Astrocyte (in vitro differentiated cells and primary cell): ENCODE measurements around the gene DLL4. TPM values are rescaled to one million over a fixed set of nuclear protein-coding genes. Genes with fewer than 3 reads are reported as not detected.

Source experiments
- DNase-seq: peaks from one replicate; pipeline ENCODE4 v3.0.0-alpha.2; 2010; ENCODE audit warnings: low read depth
- FAIRE-seq: peaks from 2 replicates; lab custom pipeline; 2011; peaks lifted over from hg19 to GRCh38; lab: Jason Lieb, UNC
- H2AFZ ChIP-seq: 2 replicates; pipeline ENCODE4 v1.6.0; 2012; ENCODE audit warnings: low read depth, low read length, inconsistent platforms
- H3K27ac ChIP-seq: 2 replicates; pipeline ENCODE4 v1.5.1; 2011; ENCODE audit warnings: low read depth, low read length, inconsistent platforms
- H3K27me3 ChIP-seq: 2 replicates; pipeline ENCODE4 v1.6.0; 2011; ENCODE audit warnings: low read length, inconsistent platforms; ENCODE audit not compliant: insufficient read depth
- H3K36me3 ChIP-seq: 2 replicates; pipeline ENCODE4 v1.5.1; 2011; ENCODE audit warnings: low read length, inconsistent platforms; ENCODE audit not compliant: insufficient read depth
- H3K4me1 ChIP-seq: 2 replicates; pipeline ENCODE4 v1.5.1; 2011; ENCODE audit warnings: low read length, inconsistent platforms; ENCODE audit not compliant: insufficient read depth
- H3K4me2 ChIP-seq: 2 replicates; pipeline ENCODE4 v1.6.0; 2012; ENCODE audit warnings: low read length, inconsistent platforms
- H3K4me3 ChIP-seq: 2 replicates; pipeline ENCODE4 v1.5.1; 2011; ENCODE audit warnings: low read depth, mild to moderate bottlenecking, low read length, inconsistent platforms; ENCODE audit not compliant: insufficient read depth
- H3K79me2 ChIP-seq: 2 replicates; pipeline ENCODE4 v1.6.0; 2012; ENCODE audit warnings: mild to moderate bottlenecking, low read length, inconsistent platforms; ENCODE audit not compliant: insufficient read depth
- H3K9ac ChIP-seq: 2 replicates; pipeline ENCODE4 v1.6.0; 2012; ENCODE audit warnings: mild to moderate bottlenecking, low read length, inconsistent platforms
- H3K9me3 ChIP-seq: 2 replicates; pipeline ENCODE4 v1.5.1; 2012; ENCODE audit warnings: low read depth, mild to moderate bottlenecking, low read length, inconsistent platforms; ENCODE audit not compliant: insufficient read depth
- H4K20me1 ChIP-seq: 2 replicates; pipeline ENCODE4 v1.6.0; 2012; ENCODE audit warnings: low read length, inconsistent platforms; ENCODE audit not compliant: insufficient read depth
- H3K27ac Mint-ChIP-seq: one replicate; pipeline ENCODE4 v1.8.0; 2021; ENCODE audit warnings: mild to moderate bottlenecking, mixed read lengths; ENCODE audit not compliant: unreplicated experiment
- H3K27me3 Mint-ChIP-seq: one replicate; pipeline ENCODE4 v1.8.0; 2021; ENCODE audit warnings: low read depth, mixed read lengths; ENCODE audit not compliant: unreplicated experiment
- H3K36me3 Mint-ChIP-seq: one replicate; pipeline ENCODE4 v1.8.0; 2021; ENCODE audit warnings: low read depth, mixed read lengths; ENCODE audit not compliant: unreplicated experiment
- H3K4me1 Mint-ChIP-seq: one replicate; pipeline ENCODE4 v1.8.0; 2021; ENCODE audit warnings: low read depth, mixed read lengths; ENCODE audit not compliant: unreplicated experiment
- H3K4me3 Mint-ChIP-seq: one replicate; pipeline ENCODE4 v1.8.0; 2021; ENCODE audit warnings: mild to moderate bottlenecking, moderate library complexity, mixed read lengths; ENCODE audit not compliant: unreplicated experiment
- H3K9me3 Mint-ChIP-seq: one replicate; pipeline ENCODE4 v1.8.0; 2021; ENCODE audit warnings: mild to moderate bottlenecking, mixed read lengths; ENCODE audit not compliant: unreplicated experiment
- CTCF ChIP-seq: IDR thresholded peaks from 2 replicates; pipeline ENCODE4 v1.5.1; 2011; ENCODE audit warnings: low read depth, mild to moderate bottlenecking, inconsistent platforms, low read length, moderate library complexity; ENCODE audit not compliant: insufficient read depth
- EZH2 ChIP-seq: IDR thresholded peaks from 2 replicates; pipeline ENCODE4 v1.6.1; 2012; ENCODE audit warnings: mild to moderate bottlenecking, low read length, inconsistent platforms; ENCODE audit not compliant: insufficient read depth
- total RNA-seq: library from RNA; stranded (reverse); gene quantifications from 2 replicates; pipeline ENCODE4 v1.2.1, GENCODE V29; 2021

Gene DLL4
- total RNA-seq, 1 donor from 2014 or later, result 0.09 TPM

GRCh38 chr15:40968290-40969085, 39.3 kb downstream of the DLL4 start:
- Mint-ChIP-seq H3K9me3 (peaks cover 3% of the 10 kb centered on the region), H3K4me3 (no peak overlapping the region), H3K27ac (no peak overlapping the region), H3K27me3 (peaks cover 11% of the 10 kb centered on the region), H3K4me1 (no peaks in the 10 kb centered on the region), H3K36me3 (peaks cover 3% of the 10 kb centered on the region)
- no peak overlapping the region for H3K9ac ChIP-seq
- no peak overlapping the region for H3K27ac ChIP-seq
- no peaks in the 10 kb centered on the region for H3K79me2 ChIP-seq
- no peaks in the 10 kb centered on the region for H3K36me3 ChIP-seq
- no peak for FAIRE-seq
- H3K4me2 ChIP-seq, result no peak overlapping the region
- no peak for TF ChIP-seq EZH2
- no peak for TF ChIP-seq CTCF
- H3K27me3 ChIP-seq, result peaks cover 3% of the 10 kb centered on the region
- no peak overlapping the region for H2AFZ ChIP-seq
- H4K20me1 ChIP-seq, result no peaks in the 10 kb centered on the region
- no peaks in the 10 kb centered on the region for H3K4me1 ChIP-seq
- DNase-seq, result no peak
- no peak overlapping the region for H3K4me3 ChIP-seq
- H3K9me3 ChIP-seq, result no peaks in the 10 kb centered on the region

GRCh38 chr15:40969363-40969762, 40.2 kb downstream of the DLL4 start:
- no peak overlapping the region for H2AFZ ChIP-seq
- H3K27ac Mint-ChIP-seq, result no peak overlapping the region
- H3K9me3 Mint-ChIP-seq, result no peaks in the 10 kb centered on the region
- H3K4me1 Mint-ChIP-seq, result no peaks in the 10 kb centered on the region
- H4K20me1 ChIP-seq, result no peaks in the 10 kb centered on the region
- H3K4me1 ChIP-seq, result no peaks in the 10 kb centered on the region
- no peak overlapping the region for H3K4me2 ChIP-seq
- H3K4me3 ChIP-seq, result no peak overlapping the region
- DNase-seq (no peak), FAIRE-seq (no peak)
- peaks cover 2% of the 10 kb centered on the region for H3K36me3 Mint-ChIP-seq
- H3K36me3 ChIP-seq, result no peaks in the 10 kb centered on the region
- no peaks in the 10 kb centered on the region for H3K79me2 ChIP-seq
- H3K27me3 Mint-ChIP-seq, result peaks cover 8% of the 10 kb centered on the region
- no peaks in the 10 kb centered on the region for H3K9me3 ChIP-seq
- H3K27me3 ChIP-seq, result peaks cover 3% of the 10 kb centered on the region
- H3K9ac ChIP-seq, result no peak overlapping the region
- no peak overlapping the region for H3K27ac ChIP-seq
- TF ChIP-seq EZH2 (no peak), CTCF (no peak)
- H3K4me3 Mint-ChIP-seq, result no peak overlapping the region

GRCh38 chr15:40974879-40975278, 45.7 kb downstream of the DLL4 start:
- no peaks in the 10 kb centered on the region for H3K27me3 Mint-ChIP-seq
- Histone ChIP-seq H3K79me2 (no peaks in the 10 kb centered on the region), H3K36me3 (peaks cover 29% of the 10 kb centered on the region), H3K27ac (no peak overlapping the region), H3K4me3 (no peak overlapping the region), H3K27me3 (no peaks in the 10 kb centered on the region), H3K4me2 (no peak overlapping the region), H4K20me1 (no peaks in the 10 kb centered on the region), H3K9me3 (no peaks in the 10 kb centered on the region), H2AFZ (no peak overlapping the region), H3K9ac (no peak overlapping the region), H3K4me1 (no peaks in the 10 kb centered on the region)
- H3K36me3 Mint-ChIP-seq, result peaks cover 5% of the 10 kb centered on the region
- no peak overlapping the region for H3K4me3 Mint-ChIP-seq
- TF ChIP-seq CTCF (no peak), EZH2 (no peak)
- peaks cover 12% of the 10 kb centered on the region for H3K4me1 Mint-ChIP-seq
- DNase-seq (no peak), FAIRE-seq (no peak)
- no peak overlapping the region for H3K27ac Mint-ChIP-seq
- H3K9me3 Mint-ChIP-seq, result no peaks in the 10 kb centered on the region
